Skeletal muscle cell (primary cell): ENCODE measurements around the gene OST4.

Source experiments
- DNase-seq: peaks from one replicate; pipeline ENCODE4 v3.0.0-alpha.2; 2010; ENCODE audit warnings: low read depth
- H3K4me3 ChIP-seq: 2 replicates; pipeline ENCODE4 v1.5.1; 2011; ENCODE audit warnings: low read depth, mild to moderate bottlenecking, control low read depth, low read length, moderate library complexity

OST4 gene

GRCh38 chr2:27038631-27039339 lies 32.7 kb downstream of the OST4 start:
- DNase-seq = no peak
- no peak overlapping the region for H3K4me3 ChIP-seq

GRCh38 chr2:27038012-27038411 lies 33.4 kb downstream of the OST4 start:
- DNase-seq = no peak
- no peak overlapping the region for H3K4me3 ChIP-seq

- H3K4me3 ChIP-seq = peak overlapping the region; percentile 99
- no peak for DNase-seq
These were observed 38.1 kb downstream of the OST4 start for GRCh38 chr2:27033253-27033852.

GRCh38 chr2:27032495-27033252 lies 38.8 kb downstream of the OST4 start, which contains the start of gene TMEM214:
TSS of gene TMEM214 (plus strand) at chr2:27032965. CDS start at chr2:27033016, 51 bp downstream.
- H3K4me3 ChIP-seq = peak within 1 kb of the TSS; percentile 99
- DNase-seq = peak; percentile 64

DNA sequence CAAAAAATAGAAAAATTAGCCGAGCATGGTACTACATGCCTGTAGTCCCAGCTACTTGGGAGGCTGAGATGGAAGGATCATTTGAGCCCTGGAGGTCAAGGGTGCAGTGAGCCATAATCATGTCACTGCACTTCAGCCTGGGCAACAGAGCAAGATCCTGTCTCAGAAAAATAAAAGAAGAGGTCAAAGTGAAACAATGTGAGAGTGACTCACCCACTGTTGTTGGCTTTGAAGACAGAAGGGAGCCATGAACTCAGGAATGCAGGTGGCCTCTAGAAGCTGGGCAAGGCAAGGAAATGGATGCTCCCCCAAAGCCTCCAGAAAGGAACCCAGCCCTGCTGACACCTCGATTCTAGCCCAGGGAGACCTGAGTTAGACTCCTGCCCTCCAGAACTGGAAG lies 42.4 kb downstream of the OST4 start:
- H3K4me3 ChIP-seq = no peak overlapping the region
- DNase-seq = no peak

- DNase-seq = no peak
- no peak overlapping the region for H3K4me3 ChIP-seq
These were observed 44.2 kb downstream of the OST4 start for GRCh38 chr2:27027211-27027651.

- DNase-seq = no peak
- no peak overlapping the region for H3K4me3 ChIP-seq
These were observed 45.3 kb downstream of the OST4 start for GRCh38 chr2:27025861-27026851.

DNA sequence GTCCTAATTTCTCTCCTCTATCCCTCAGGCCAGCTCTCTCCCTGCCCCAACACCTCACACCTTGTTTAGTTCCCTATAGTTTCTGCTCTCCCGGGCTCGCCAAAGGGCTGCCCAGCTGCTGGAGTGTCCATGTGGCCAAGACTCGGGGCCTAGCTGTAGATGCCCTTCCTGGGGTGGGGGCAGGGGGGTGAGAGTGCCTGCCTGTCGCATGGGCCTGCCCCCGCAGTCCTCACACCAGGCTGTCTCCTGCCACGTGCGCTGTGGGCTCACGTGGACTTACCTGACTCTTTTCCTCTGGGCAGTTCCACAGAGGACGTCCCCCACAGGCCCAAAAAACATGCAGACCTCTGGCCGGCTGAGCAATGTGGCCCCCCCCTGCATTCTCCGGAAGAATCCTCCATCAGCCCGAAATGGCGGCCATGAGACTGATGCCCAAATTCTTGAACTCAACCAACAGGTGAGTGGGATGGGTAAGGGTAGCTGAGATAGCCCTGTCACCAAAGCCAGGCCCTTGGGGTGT lies 46.1 kb downstream of the OST4 start:
- no peak overlapping the region for H3K4me3 ChIP-seq
- no peak for DNase-seq

DNA sequence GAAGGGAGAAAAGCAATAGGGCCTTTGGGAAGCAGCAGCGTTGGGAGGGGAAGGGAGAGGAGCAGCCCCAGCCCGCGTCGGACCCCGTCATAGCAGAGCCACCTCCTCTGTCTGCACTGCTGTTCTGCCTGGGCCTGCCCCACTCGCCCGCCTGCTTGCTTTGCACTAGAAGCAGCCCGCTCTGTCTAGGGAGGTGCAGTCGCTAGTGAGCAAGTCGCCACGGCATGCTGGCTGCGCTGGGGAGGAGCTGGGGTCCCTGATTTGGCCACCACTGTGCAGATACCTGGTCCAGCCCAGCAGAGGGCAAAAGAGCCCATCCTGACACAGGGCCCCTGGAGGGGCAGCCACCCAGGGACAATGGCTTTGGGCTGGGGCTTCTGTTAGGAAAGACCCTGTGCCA lies 46.6 kb downstream of the OST4 start:
- no peak for DNase-seq
- H3K4me3 ChIP-seq = no peak overlapping the region

DNA sequence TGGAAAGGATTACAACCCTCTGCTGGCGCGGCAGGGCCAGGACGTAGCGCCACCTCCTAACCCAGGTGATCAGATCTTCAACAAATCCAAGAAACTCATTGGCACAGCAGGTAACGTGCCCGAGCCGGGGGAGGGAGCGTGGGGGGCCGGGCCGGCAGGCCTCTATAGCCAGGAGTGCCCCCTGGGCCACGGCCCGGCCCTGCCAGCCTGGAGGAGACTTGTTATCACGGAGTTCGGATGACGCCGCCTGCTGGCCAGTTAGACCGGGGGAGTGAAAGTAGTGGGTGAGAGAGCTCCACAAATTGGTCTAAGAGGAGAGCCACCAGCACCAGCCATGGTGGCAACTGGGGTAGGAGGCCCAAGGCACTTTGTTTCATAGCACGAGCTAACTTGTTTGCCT lies 47.3 kb downstream of the OST4 start:
- no peak for DNase-seq
- H3K4me3 ChIP-seq = no peak overlapping the region

GRCh38 chr2:27023740-27024139 lies 47.7 kb downstream of the OST4 start:
- H3K4me3 ChIP-seq = no peak overlapping the region
- DNase-seq = no peak

DNA sequence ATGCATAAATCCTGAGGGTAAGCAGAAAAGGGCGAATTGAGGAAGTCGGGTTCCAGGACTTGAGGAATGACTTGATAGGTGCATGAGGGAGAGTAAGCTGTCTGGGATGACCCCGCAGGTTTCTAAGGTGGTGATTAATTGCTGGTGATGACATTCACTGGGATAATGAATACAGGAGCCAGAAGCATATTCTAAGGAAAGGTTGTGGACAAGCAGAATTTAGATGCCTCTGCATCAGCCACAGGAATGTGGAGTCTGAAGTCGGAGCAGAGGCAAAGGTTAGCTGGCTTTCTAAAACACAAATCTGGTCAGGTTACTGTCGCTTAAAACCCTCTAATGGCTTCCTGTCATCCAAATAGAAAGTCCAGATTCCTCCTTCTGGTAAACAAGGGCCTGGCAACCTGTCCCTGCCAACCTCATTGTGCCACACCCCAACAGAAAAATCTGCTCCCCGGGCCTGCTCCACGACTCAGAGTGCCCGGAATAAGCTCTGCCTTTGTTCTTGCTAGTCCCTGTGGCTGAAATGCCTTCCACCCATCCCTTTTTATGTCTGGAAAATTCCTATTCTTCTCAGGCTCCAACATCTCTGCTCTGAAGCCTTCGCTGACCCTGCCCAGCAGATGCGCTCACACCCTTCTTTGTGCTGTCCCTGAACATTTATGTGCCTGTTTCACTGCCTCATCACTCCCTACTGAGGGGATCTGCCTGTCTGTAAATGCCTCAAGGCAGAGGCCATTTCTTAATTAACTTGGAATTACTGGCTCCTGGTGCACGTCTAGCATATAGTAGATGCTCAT lies 50.0 kb downstream of the OST4 start:
- DNase-seq = no peak
- no peak overlapping the region for H3K4me3 ChIP-seq
